H1 (cell line): ENCODE data around the gene BNC2.

ENCODE experiments used
- CTCF ChIP-seq, 3 experiments: IDR thresholded peaks; 1 replicate in 2 of 3; 2 replicates in 1 of 3; pipeline versions ENCODE4 v1.5.1 to v1.6.1; 2011; ENCODE audit warnings: low read length in 3 of 3, mild to moderate bottlenecking in 3 of 3, inconsistent platforms in 2 of 3, low read depth in 1 of 3, moderate library complexity in 1 of 3; ENCODE audit not compliant: insufficient read depth in 1 of 3; ENCODE audit errors: control extremely low read depth in 1 of 3
- POLR2AphosphoS5 ChIP-seq: IDR thresholded peaks from 2 replicates; pipeline ENCODE4 v1.6.1; 2011; ENCODE audit warnings: low read depth, low read length
- RFX5 ChIP-seq: IDR thresholded peaks from 2 replicates; pipeline ENCODE4 v1.6.1; 2011; ENCODE audit warnings: low read depth, low read length, improper control_type of control experiment, borderline replicate concordance
- SIX5 ChIP-seq: IDR thresholded peaks from 2 replicates; pipeline ENCODE4 v1.6.1; 2011; ENCODE audit warnings: mild to moderate bottlenecking, low read depth, low read length
- SP2 ChIP-seq: IDR thresholded peaks from 2 replicates; pipeline ENCODE4 v1.6.1; 2012; ENCODE audit warnings: mild to moderate bottlenecking, low read length, inconsistent platforms
- TAF1 ChIP-seq: IDR thresholded peaks from 2 replicates; pipeline ENCODE4 v1.6.1; 2011; ENCODE audit warnings: mild to moderate bottlenecking, low read depth, low read length

GRCh38 chr9:16726718-16727451 lies 143.6 kb downstream of the BNC2 start:
- TF ChIP-seq TAF1: peak; percentile 65; the same call in 1 of the 2 replicates
- TF ChIP-seq CTCF (IDR thresholded peaks at IDR 0.05; ENCODE audit: control extremely low read depth in 1 of 3, insufficient read depth in 1 of 3, low read depth in 1 of 3, low read length in 3 of 3): no peak
- no peak; the same call in 1 of the 2 replicates for TF ChIP-seq POLR2AphosphoS5
- TF ChIP-seq SIX5: no peak
- no peak for TF ChIP-seq SP2
- TF ChIP-seq RFX5: no peak
